ENCODE data around the gene MGST2.
A peak's percentile ranks its signal among the peaks of the same experiment; 100 is the strongest.
"Not testable (repeated sequence)": the region's sequence is repeated elsewhere in the genome, so short reads cannot be mapped to it uniquely, and the experiment has no call there.

Gene MGST2

DNA sequence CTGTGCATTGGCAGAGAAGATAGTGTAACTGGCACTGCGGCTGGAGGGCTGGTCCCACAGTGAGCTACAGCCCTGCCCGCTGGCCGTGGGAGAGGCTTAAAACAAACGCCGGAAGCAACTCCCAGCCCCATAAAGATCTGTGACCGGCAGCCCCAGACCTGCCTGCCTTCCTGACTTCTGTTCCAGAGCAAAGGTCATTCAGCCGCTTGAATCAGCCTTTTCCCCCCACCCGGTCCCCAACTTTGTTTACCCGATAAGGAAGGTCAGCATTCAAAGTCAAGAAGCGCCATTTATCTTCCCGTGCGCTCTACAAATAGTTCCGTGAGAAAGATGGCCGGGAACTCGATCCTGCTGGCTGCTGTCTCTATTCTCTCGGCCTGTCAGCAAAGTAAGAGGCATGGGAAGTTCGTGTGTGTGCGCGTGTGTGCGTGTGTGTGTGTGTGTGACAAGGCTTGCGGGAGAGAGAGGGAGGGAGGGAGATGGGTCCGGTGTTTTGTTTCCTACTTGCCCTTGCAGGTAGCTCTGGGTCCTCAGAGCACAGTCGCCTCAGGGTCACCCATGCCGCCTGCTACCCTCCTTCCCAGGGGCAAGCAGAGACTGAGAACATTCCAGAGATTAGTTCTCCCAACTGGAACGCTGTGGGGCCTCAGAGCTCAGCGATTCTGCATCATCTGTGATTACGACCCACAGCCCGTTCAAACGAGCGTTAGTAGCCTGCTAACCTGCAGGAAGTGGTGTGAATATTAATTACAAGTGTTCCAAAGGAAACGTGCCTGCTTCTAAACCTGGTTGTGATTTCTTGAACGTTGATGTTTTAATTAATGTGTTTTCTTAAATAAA, at the start of gene MGST2:
TSS of gene MGST2 (plus strand) at position 130 of the 840 bp plus-strand sequence. CDS start at position 331, 201 bp downstream.
- peak; percentile 40 for DNase-seq

DNA sequence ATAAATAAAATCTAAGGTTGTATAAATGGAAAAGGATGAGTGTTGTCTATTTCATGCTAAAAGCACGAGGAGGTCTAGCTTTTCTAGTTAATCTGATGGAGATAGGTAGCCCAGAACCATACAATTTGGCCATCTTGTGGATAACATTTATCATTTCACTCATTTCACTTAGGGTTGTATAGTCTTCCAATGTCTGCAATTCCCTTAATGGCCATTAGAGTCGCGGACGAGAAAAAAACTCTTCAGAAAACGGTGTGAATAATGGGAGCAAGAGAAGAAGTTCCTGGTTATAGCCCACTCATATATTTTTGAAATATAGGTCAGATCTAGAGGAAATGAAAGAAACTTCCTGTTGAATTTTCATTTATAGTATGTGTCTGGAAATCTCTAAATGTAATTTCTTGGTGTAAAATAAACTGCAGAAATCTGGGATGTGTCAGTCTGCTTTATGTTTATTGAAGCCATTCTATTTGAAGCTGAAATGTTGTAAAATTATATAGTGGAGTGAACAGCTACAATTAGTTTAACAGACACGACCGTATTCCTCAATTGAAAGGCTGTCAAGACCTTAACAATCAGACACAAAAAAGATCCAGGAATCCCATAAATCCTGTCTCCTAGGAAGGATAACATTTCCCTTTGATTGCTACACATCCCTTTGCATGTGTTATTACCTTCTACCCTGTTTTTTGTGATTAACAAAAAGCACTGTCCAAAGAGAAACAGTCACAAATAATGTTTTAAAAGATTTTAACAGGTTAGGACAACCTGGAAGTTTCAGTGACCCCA, 47.7 kb upstream of the MGST2 start:
- no peak for DNase-seq

DNA sequence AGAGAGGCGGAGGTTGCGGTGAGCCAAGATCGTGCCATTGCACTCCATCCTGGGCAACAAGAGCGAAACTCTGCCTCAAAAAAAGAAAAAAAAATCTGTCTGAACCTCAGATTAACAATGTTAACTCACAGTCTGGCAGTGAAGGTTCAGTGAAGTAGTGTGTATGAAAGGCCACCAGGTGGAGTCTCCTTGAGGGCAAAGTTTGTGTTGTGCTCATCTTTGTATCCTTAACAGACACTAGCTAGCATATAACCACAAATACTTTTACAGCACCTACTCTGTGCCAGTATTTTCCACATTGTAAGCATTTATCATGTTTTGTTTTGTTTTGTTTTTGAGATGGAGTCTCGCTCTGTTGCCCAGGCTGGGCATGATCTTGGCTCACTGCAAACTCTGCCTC, 46.0 kb upstream of the MGST2 start:
- DNase-seq = no peak

DNA sequence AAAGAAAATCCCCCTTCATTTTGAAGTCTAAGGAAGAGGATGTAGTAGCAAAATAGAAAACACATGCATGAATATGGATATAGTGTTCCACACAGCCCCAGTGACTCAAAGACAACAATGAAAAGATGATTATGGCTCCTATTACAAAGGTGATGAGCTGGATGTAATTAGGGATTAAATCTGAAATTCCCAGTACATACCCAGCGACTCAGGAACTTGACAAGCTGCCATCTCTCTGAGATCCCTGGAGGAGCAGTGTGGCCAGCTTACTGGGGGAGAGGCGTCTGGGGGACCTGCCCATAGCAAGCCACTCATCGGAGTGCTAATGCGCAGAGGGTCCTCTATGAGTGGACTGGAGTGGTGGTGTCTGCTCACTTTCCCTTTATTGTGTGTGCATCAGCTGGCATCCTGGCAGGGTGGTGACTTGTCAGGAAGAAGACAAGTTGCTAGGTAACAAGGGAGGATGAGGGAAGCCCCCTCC, 42.7 kb upstream of the MGST2 start:
- peak; percentile 4 for DNase-seq

DNA sequence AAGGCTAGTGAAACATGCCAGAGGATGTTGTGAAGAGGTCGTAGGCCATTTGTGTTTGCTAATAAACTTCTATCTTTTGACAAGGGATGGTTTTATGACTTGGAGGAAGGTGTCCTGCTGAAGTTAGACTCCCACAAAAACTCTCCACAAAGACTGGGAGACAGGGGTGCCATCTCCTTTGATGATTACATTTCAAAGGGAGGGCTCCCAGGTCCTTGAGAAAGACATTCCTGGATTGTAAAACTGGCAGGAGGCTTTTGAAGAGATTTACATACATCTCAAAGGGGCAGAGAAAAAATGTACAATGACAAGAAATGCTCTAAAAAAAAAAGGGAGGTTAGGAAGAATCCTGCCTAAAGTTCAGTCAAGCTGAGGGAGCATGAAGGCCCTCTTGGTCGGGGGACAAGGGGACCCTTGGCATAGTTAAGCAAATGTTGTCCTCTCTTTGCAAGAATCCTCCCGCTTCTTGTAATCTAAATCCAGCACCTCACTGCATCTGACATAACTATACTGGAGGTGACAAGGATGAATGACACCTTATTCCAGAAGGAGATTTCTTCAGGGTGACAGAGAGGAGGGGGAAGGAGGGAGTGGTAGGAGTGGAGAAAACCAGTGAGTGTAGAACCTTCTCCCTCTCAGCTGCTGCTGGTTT, 41.1 kb upstream of the MGST2 start:
- no peak for DNase-seq

DNA sequence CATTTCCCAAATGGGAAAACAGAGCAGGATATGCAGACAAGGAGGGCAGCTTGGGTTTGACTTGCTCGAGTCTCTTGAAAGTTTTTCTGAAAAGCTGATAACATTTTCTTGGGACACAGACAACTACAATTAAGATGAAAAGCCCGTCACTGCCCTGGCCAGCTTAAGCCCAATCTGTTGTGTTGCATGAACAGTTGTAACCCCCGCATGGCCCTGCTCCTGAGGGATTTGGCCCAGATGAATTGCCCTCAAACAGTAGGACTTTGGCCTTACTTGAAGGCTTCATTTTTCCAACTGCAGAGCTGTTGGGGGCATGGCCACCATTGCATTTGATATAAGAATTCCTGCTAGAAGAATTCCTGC, 40.5 kb upstream of the MGST2 start:
- no peak for DNase-seq

DNA sequence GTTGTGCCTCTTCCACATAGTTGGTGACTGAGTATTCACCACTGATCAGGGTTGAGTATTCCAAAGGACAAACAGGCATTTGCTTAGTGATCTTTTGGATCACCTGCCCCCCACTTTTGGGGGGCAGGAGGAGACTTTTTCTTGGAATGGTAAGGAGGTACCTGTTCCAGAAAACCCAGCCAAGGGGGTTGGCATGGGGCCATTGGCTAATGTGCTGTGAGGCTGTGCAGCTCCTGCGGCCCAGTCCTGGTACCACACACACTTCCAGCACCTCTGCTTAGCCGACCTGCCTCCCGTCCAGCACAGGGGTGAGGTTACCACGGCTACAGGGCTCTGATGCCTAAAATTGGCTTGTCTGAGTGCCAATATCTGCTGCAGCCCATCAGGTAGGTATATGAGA, 40.1 kb upstream of the MGST2 start:
- DNase-seq = no peak

DNA sequence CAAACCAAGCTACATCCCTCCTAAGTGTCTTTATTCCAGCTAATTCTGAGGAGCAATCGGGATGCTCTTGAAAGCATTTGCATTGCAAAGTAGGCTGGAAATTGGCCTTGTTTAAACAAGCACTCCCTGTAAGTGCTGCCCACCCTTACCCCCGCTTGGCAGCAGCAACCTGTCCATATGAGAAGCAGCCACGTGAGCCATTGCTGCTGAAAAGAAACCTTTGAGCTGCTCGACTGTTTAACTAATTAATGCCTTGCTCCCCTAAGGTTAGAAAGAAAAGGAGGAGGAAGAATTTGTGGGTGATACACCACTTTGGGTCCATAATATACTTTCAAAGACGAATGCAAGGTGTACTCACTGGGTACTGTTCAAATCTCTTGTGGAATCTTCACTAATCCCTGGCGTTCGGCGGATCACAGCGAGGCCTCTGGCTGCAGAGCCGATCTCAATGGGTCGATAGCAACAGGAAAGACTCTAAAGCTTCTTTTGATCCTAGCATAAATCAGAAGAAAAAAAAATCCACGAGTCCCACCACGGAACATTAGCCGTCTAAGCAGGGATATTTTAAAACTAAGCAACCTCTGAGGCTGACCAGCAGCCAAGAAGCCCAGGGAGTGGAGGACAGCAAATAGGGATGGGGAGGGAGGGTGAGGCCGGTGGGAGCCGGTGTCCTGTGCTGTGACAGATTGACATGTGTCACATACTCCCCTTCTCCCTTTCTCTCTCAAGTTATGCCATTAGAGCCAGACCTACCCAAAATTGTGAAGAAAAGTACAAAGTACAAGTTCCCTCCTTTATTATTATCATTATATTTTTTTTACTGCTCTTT, 37.2 kb upstream of the MGST2 start:
- DNase-seq = peak; percentile 85

DNA sequence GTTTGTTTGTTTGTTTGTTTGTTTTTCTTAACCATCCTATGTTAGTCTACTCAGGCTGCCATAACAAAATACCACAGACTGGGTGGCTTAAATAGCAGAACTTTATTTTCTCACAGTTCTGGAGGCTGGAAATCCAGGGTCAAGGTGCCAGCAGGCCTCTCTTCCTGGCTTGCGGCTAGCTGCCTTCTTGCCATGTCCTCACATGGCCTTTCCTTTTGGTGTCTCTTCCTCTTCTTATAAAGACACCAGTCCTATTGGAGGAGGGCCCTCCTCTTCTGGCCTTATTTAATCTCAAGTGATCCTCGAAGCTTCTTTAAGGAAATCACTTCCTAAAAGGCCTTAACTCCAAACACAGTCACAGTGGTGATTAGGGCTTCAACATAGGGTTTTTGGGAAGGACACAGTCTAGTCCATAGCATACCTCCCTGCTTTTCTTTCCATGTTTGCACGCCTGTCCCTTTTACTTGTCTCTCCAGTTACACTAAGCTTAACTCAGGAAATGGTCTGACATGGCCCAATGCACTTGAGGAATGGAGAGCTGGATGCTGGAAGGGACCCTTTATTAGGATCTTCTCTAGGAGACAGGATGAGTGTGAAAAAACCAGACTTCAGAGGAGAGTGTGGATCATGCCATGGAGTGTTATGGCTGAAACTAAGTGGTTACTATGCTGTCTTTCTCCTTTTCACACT, 36.0 kb upstream of the MGST2 start:
- no peak for DNase-seq

DNA sequence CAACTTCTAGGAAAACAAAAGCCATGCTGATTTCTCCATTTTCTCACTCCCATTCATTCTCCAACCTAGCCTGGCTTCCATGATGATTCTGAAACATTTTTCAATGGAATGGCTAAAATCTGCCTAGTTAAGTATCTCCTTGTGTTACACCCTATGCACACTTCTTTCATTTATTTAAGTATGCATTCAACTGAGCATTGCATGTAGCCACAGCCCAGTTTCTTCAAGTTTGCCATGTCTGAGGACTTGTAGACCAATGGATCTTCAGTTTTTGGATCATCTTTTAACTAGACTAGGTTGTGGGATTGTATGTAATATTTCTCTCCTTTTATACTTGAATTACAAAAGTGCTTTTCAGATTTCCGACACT, 35.5 kb upstream of the MGST2 start:
- DNase-seq = no peak

DNA sequence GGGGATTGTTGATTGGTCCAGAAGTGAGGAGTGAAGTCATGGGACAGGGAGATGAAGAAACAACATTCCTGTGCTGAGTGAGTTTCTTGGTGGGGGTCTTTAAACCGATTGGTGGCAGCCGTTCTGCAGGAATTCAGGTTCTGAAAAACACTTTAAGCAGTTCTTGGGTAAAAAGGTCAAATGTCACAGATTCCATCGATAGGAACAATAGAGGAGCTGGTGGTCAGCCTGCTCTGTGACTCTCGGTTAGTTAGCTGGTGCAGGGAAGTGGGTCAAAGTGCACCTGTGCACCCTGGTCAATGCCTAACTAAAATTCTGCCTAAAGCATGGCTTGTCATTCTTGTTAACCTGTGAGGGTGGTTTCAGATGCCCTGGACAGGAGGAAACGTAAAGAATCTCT, 34.6 kb upstream of the MGST2 start:
- no peak for DNase-seq

DNA sequence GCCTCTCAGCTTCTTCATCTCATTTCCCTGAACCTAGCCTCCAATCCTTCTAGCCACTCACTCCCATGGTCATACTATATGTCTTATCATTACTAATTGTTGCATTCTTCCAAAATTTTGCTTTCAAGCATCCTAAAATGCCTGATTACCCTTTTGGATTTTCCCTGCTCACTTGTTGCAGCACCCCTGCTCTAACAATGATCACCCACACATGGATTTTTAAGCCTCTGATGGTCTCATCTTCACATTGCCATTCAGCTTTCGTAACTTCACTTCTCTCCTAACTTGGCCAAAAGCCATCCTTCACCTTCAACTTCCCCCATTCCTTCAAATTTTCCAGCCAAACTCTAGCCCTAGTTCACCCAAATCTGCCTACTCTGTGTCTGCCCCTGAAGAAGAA, 33.8 kb upstream of the MGST2 start:
- no peak for DNase-seq

DNA sequence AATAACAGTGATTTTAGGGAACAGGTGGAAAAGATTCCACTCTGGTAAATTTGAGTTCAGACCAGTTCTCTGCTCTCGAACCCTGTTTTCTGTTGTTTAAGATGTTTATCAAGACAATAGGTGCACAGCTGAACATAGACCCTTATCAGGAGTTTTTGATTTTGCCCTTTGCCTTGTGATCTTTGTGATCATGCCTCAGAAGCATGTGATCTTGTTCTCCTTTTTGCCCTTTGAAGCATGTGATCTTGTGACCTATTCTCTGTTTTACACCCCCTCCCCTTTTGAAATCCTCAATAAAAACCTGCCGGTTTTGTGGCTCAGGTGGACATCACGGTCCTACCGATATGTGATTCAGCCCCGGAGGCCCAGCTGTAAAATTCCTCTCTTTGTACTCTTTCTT, 32.9 kb upstream of the MGST2 start:
- not testable (repeated sequence) for DNase-seq

DNA sequence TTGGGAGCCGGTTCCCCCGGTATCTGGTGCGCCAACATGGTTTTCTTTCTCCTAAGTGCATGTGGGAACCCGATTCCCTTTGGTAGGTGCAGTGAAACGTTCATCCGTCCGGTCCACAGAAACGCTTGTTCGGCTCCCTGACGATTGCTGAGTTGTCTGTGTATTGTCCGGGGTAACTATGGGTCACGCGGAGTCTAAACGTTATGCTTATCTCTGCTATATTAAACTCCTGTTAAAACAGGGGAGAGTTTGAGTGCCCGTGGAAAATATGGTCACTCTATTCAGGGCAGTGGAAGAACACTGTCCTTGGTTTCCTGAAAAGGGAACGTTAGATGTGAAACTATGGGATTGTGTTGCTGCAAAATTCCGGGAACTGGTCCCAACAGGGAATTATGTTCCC, 32.4 kb upstream of the MGST2 start:
- no peak for DNase-seq

DNA sequence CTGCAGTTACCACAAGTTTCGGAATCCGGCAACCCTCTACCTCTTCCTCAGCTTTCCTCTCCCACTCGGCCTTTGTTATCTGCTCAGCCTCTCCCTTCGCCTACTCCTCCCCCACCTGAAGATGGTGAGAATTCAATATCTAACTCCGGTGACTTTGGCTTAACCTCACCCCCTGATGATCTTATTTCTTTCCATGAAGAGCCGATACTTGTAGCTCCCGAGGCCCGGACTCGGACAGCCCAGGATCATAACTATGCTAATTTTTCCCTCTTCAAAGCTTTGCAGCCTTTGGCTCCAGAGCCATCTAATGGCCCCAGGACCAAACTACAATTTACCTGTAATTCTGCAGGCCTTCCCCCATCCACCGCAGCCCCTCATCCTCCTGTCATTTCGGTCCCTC, 32.0 kb upstream of the MGST2 start:
- DNase-seq = peak; percentile 8

DNA sequence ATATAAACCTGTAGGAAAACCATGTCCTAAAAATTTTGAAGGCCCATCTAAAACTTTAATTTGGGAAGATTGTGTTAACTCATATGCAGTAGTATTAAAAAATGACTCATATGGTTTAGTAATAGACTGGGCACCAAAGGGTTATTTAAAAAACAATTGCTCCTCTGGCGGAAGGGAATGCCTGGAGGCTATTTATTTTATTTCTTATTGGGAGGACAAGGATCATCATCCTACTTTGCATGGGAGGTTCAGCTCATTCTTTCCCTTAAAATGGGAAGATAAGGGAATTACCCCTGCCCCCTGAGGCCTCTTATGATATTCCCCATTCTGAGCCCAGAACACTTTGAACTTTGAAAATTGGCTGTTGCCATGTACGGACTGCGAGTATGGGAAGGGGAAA, 29.7 kb upstream of the MGST2 start:
- no peak for DNase-seq

DNA sequence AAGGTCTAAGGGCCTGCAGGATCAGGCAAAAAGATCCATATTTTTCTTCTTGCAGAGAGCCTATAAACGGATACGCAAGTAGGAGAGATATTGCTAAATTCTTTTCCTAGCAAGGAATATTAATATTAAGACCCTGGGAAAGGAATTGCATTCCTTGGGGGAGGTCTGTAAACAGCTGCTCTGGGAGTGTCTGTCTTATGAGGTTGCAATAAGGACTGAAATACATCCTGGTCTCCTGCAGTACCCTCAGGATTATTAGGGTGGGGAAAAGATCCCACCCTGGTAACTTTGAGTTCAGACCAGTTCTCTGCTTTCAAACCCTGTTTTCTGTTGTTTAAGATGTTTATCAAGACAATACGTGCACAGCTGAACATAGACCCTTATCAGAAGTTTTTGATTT, 27.3 kb upstream of the MGST2 start:
- not testable (repeated sequence) for DNase-seq

DNA sequence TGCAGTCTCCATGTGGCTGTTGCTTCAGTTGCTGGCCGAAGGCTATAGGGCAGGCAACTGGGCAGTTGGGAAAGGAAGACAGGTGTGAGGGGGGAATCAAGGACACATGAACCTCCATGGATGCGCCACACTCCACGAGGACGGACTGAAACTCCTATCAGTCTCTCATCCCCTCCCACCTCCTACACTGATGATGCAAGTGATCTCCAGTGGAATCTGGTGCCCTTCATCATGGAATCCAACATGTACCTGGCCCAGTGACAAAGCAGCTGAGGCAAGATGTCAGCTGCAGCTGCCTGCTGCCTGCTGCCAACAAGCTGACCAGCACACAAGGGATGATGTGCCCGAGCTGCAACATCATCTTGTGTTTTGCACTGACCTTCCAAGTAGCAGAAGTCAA, 26.0 kb upstream of the MGST2 start:
- no peak for DNase-seq

DNA sequence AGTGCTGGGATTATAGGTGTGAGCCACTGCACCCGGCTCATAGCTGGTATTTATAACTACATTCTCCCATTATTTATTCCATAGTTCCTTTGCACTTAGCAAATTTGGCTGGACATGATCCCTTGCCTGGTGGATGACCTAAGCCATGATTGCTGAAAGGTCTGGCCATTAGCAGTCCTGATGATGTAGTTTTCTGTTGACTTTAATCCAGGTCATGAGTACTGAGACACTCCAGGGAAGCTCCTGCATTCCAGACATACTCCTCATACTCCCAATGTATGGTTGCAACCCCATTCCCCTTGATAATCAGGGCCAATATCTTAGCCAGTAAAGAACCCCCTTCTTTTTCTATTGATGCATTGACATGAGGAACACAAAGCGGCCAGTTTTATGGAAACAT, 24.4 kb upstream of the MGST2 start:
- DNase-seq = no peak

DNA sequence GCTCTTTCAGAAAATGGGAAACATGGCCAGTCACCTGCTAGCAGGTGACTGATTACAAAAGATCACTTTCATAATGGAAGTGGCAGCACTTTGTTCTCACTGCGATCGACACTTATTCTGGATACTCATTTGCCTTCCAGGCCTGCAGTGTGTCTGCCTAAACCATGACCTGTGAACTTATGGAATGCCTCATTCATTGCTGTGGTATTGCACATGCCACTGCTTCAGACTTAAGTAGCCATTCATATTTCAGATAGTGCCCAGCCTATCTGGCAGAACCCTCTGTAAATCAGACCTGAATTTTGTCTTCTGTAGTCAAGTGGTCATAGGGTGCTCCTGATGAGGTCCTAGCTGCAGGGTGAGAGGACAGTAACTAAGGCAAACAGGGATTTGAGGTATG, 23.3 kb upstream of the MGST2 start:
- no peak for DNase-seq

DNA sequence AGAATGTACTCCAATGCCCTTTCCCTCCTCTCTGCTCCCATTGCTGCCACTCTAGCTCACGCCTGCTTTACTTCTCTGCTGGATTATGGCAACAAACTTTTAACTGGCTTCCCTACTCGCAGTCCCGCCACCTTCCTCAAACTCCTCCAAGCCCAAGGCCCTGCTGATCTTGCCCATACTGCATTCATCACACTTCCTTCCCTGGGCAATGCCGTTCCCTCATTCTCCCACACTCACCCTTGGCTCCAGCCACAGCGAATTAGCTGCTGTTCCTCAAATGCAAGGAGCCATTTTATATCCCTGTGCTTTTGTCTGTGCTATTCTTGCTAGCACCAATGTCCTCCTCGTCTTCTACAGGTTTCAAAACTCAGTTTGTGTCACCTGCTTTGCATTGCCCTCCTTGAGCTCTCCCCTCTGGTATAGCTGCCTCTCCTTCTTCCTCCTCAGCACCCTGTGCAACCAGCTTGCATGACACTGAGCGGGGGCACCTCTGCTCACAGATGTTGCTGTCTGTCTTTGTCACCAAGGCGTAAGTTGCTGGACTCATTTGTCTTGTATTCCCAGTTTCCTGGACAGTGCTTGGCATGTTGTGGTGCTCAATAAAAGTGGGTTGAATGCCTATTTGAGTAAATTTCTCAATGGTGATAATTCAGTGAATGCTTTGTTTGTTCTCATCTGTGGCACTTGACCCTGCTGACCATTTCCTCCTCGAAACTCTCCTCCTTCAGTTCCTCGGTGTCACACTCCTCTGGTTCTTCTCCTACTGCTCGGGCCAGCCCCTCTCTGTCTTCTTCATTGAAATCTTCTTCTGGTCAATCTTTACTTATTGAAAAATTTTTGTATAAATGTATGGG, 22.4 kb upstream of the MGST2 start:
- no peak for DNase-seq

Data from NCI-H1105 treated with DMSO at 0.1 percent for 48 hours (cell line).